ENCODE measurements around the gene LTF. TPM values are rescaled to one million over a fixed set of nuclear protein-coding genes. Genes with fewer than 3 reads are reported as not detected.

The LTF gene
- polyA plus RNA-seq, 1 donor from 2014 or later = not detected

DNA sequence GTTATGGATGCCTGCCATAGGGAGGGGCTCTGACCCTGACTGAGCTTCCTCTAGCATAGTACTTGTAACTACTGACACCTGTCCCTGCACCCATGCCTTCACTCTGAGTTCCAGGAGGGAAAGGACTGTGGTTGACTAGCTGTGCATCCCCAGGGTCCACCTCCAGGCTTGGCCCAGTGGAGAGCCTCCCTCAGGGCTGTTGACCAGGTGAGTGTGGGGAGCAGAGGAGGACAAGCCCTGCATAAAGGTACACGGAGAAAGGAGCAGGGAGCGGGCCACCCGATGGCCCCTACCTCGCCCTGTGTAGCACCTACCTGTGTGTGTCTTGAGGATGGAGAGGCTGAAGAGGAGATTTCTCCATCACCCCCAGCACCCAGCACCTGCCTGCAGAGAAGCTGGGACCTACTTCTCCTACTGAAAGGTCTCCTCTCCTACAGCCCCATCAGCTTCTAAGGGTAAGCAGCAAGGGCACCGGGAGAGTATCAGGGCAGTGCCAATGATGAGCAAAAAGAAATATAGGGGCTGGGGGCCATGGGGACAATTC is 6.7 kb upstream of the LTF start:
- Histone ChIP-seq H4K20me1 (ENCODE audit: insufficient read depth) (no peaks in the 10 kb centered on the region), H3K27ac (ENCODE audit: low read length) (no peak overlapping the region), H3F3A (ENCODE audit: insufficient read depth, low read length, poor library complexity, severe bottlenecking) (no peaks in the 10 kb centered on the region), H3K79me2 (replicated peaks; ENCODE audit: insufficient read depth, low read length) (no peaks in the 10 kb centered on the region), H2AFZ (ENCODE audit: low read depth, low read length) (no peak overlapping the region), H3K9me2 (ENCODE audit: insufficient read depth, low read length) (no peaks in the 10 kb centered on the region), H3K9me3 (ENCODE audit: low read length) (no peaks in the 10 kb centered on the region), H3K27me3 (ENCODE audit: insufficient read depth, low read depth, low read length) (no peaks in the 10 kb centered on the region), H3K4me3 (ENCODE audit: low read length) (no peak overlapping the region), H3K4me2 (ENCODE audit: low read length) (no peak overlapping the region), H3K36me3 (ENCODE audit: insufficient read depth, low read length) (no peaks in the 10 kb centered on the region), H3K9ac (ENCODE audit: low read length) (no peak overlapping the region)
- TF ChIP-seq POLR2AphosphoS5 (IDR thresholded peaks at IDR 0.05) (no peak), MXI1 (conservative IDR thresholded peaks at IDR 0.05; ENCODE audit: poor library complexity, severe bottlenecking) (no peak), TAF1 (IDR thresholded peaks at IDR 0.05; ENCODE audit: low read depth) (no peak), EZH2 (IDR thresholded peaks at IDR 0.05; ENCODE audit: borderline replicate concordance, insufficient read depth, low read length, poor library complexity, severe bottlenecking) (no peak), EP300 (conservative IDR thresholded peaks at IDR 0.05; ENCODE audit: poor library complexity, severe bottlenecking) (no peak), SMC3 (conservative IDR thresholded peaks at IDR 0.05; ENCODE audit: poor library complexity) (no peak), RAD21 (conservative IDR thresholded peaks at IDR 0.05) (no peak)
- TF ChIP-seq, protein P1, sequence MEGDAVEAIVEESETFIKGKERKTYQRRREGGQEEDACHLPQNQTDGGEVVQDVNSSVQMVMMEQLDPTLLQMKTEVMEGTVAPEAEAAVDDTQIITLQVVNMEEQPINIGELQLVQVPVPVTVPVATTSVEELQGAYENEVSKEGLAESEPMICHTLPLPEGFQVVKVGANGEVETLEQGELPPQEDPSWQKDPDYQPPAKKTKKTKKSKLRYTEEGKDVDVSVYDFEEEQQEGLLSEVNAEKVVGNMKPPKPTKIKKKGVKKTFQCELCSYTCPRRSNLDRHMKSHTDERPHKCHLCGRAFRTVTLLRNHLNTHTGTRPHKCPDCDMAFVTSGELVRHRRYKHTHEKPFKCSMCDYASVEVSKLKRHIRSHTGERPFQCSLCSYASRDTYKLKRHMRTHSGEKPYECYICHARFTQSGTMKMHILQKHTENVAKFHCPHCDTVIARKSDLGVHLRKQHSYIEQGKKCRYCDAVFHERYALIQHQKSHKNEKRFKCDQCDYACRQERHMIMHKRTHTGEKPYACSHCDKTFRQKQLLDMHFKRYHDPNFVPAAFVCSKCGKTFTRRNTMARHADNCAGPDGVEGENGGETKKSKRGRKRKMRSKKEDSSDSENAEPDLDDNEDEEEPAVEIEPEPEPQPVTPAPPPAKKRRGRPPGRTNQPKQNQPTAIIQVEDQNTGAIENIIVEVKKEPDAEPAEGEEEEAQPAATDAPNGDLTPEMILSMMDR (IDR thresholded peaks at IDR 0.05; ENCODE audit: poor library complexity, severe bottlenecking) = no peak
- TF ChIP-seq, protein P2, sequence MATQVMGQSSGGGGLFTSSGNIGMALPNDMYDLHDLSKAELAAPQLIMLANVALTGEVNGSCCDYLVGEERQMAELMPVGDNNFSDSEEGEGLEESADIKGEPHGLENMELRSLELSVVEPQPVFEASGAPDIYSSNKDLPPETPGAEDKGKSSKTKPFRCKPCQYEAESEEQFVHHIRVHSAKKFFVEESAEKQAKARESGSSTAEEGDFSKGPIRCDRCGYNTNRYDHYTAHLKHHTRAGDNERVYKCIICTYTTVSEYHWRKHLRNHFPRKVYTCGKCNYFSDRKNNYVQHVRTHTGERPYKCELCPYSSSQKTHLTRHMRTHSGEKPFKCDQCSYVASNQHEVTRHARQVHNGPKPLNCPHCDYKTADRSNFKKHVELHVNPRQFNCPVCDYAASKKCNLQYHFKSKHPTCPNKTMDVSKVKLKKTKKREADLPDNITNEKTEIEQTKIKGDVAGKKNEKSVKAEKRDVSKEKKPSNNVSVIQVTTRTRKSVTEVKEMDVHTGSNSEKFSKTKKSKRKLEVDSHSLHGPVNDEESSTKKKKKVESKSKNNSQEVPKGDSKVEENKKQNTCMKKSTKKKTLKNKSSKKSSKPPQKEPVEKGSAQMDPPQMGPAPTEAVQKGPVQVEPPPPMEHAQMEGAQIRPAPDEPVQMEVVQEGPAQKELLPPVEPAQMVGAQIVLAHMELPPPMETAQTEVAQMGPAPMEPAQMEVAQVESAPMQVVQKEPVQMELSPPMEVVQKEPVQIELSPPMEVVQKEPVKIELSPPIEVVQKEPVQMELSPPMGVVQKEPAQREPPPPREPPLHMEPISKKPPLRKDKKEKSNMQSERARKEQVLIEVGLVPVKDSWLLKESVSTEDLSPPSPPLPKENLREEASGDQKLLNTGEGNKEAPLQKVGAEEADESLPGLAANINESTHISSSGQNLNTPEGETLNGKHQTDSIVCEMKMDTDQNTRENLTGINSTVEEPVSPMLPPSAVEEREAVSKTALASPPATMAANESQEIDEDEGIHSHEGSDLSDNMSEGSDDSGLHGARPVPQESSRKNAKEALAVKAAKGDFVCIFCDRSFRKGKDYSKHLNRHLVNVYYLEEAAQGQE (IDR thresholded peaks at IDR 0.05; ENCODE audit: borderline replicate concordance) = no peak

DNA sequence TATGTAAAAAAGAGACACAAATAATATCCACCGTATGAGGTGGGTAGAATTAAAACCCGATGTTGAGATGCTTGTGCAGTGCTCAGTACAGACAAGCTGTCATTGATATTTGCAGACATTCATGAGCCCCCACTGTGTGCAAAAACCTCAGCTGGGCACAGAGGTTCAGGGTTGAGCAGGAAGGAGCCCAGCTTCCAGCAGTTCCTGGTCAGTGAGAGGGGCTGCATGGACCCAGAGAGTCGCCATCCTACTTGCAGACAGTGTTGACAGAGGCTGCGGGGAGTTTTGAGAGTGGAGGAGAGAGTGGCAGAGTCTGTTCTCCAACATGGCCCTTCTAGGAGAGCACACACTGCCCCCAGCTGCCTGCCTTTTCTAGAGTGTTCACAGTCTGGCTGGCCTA is 6.1 kb upstream of the LTF start:
- TF ChIP-seq SMC3 (conservative IDR thresholded peaks at IDR 0.05; ENCODE audit: poor library complexity) (no peak), EP300 (conservative IDR thresholded peaks at IDR 0.05; ENCODE audit: poor library complexity, severe bottlenecking) (no peak), TAF1 (IDR thresholded peaks at IDR 0.05; ENCODE audit: low read depth) (no peak), MXI1 (conservative IDR thresholded peaks at IDR 0.05; ENCODE audit: poor library complexity, severe bottlenecking) (no peak), POLR2AphosphoS5 (IDR thresholded peaks at IDR 0.05) (no peak)
- TF ChIP-seq, protein P2 (IDR thresholded peaks at IDR 0.05; ENCODE audit: borderline replicate concordance) = no peak
- TF ChIP-seq, protein P1 (IDR thresholded peaks at IDR 0.05; ENCODE audit: poor library complexity, severe bottlenecking) = no peak
- H3K4me3 ChIP-seq (ENCODE audit: low read length) = no peak overlapping the region
- no peaks in the 10 kb centered on the region for H4K20me1 ChIP-seq (ENCODE audit: insufficient read depth)
- H3K27me3 ChIP-seq (ENCODE audit: insufficient read depth, low read depth, low read length) = no peaks in the 10 kb centered on the region
- no peak overlapping the region for H3K9ac ChIP-seq (ENCODE audit: low read length)
- H3K27ac ChIP-seq (ENCODE audit: low read length) = no peak overlapping the region
- H3K9me2 ChIP-seq (ENCODE audit: insufficient read depth, low read length) = no peaks in the 10 kb centered on the region
- H3K36me3 ChIP-seq (ENCODE audit: insufficient read depth, low read length) = no peaks in the 10 kb centered on the region
- no peak overlapping the region for H3K4me2 ChIP-seq (ENCODE audit: low read length)
- no peaks in the 10 kb centered on the region for H3F3A ChIP-seq (ENCODE audit: insufficient read depth, low read length, poor library complexity, severe bottlenecking)
- no peaks in the 10 kb centered on the region for H3K9me3 ChIP-seq (ENCODE audit: low read length)
- H3K79me2 ChIP-seq (replicated peaks; ENCODE audit: insufficient read depth, low read length) = no peaks in the 10 kb centered on the region
- no peak overlapping the region for H2AFZ ChIP-seq (ENCODE audit: low read depth, low read length)
